Fibroblast of villous mesenchyme (primary cell): ENCODE measurements around the gene ACTR3C. TPM values are rescaled to one million over a fixed set of nuclear protein-coding genes. Genes with fewer than 3 reads are reported as not detected.
A peak's percentile ranks its signal among the peaks of the same experiment; 100 is the strongest.

Experiments
- DNase-seq: peaks from one replicate; pipeline ENCODE4 v3.0.0-alpha.2; 2010; ENCODE audit warnings: low read depth
- H3K4me3 ChIP-seq: 2 replicates; pipeline ENCODE4 v1.5.1; 2011; ENCODE audit warnings: low read depth, mild to moderate bottlenecking, low read length
- CTCF ChIP-seq: IDR thresholded peaks from 2 replicates; pipeline ENCODE4 v1.5.1; 2012; ENCODE audit warnings: low read depth, mild to moderate bottlenecking, low read length; ENCODE audit not compliant: insufficient read depth
- total RNA-seq: library from RNA; depleted of rRNA; stranded (reverse); fragments of >200 nt; gene quantifications from 2 replicates; pipeline ENCODE4 v1.2.3, GENCODE V29; 2012

The ACTR3C gene
- total RNA-seq, 1 donor: 13.4 TPM

- TF ChIP-seq CTCF: no peak
- H3K4me3 ChIP-seq: no peak overlapping the region
- no peak for DNase-seq
These were observed 6.2 kb upstream of the ACTR3C start for GRCh38 chr7:150329331-150330120.

GRCh38 chr7:150327308-150327707 lies 4.0 kb upstream of the ACTR3C start:
- no peak for TF ChIP-seq CTCF
- no peak overlapping the region for H3K4me3 ChIP-seq
- no peak for DNase-seq

- no peak for DNase-seq
- no peak overlapping the region for H3K4me3 ChIP-seq
- no peak for TF ChIP-seq CTCF
These were observed 3.4 kb upstream of the ACTR3C start for GRCh38 chr7:150326657-150327268.

GRCh38 chr7:150325901-150326300 lies 2.6 kb upstream of the ACTR3C start:
- no peak overlapping the region for H3K4me3 ChIP-seq
- no peak for TF ChIP-seq CTCF
- no peak for DNase-seq

- DNase-seq: peak; percentile 48
These were observed 1.8 kb upstream of the ACTR3C start for GRCh38 chr7:150325110-150325611.

GRCh38 chr7:150324373-150324961 lies 1.1 kb upstream of the ACTR3C start:
- H3K4me3 ChIP-seq: peak overlapping the region; percentile 15
- TF ChIP-seq CTCF: no peak

More at GRCh38 chr7:150325110-150325611, 1.8 kb upstream of the ACTR3C start:
- H3K4me3 ChIP-seq: no peak overlapping the region
- no peak for TF ChIP-seq CTCF

More at GRCh38 chr7:150324373-150324961, 1.1 kb upstream of the ACTR3C start:
- no peak for DNase-seq
